ENCODE data around the gene NCKAP5L.

DNA sequence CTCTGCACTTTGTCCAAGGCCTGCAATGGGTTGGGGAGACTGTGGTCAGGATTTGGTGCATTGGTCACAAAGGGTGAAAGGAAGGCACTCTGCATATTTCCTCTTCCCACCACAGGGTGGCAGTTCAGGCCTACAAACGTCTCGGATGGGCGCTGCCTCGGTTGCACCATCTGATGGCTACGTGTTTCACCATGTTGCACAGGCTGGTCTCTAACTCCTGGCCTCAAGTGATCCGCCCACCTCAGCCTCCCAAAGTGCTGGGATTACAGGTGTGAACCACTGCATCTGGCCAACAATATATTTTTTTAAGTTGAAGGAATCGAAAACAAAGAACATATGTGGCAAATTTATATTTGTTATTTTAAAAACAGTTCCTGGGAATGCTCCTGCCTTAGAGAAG lies 51.8 kb downstream of the NCKAP5L start:
- TF ChIP-seq, protein P1, sequence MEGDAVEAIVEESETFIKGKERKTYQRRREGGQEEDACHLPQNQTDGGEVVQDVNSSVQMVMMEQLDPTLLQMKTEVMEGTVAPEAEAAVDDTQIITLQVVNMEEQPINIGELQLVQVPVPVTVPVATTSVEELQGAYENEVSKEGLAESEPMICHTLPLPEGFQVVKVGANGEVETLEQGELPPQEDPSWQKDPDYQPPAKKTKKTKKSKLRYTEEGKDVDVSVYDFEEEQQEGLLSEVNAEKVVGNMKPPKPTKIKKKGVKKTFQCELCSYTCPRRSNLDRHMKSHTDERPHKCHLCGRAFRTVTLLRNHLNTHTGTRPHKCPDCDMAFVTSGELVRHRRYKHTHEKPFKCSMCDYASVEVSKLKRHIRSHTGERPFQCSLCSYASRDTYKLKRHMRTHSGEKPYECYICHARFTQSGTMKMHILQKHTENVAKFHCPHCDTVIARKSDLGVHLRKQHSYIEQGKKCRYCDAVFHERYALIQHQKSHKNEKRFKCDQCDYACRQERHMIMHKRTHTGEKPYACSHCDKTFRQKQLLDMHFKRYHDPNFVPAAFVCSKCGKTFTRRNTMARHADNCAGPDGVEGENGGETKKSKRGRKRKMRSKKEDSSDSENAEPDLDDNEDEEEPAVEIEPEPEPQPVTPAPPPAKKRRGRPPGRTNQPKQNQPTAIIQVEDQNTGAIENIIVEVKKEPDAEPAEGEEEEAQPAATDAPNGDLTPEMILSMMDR (IDR thresholded peaks at IDR 0.05) = peak; percentile 22 to 56 (median 47)
- TF ChIP-seq POLR2A (IDR thresholded peaks at IDR 0.05) = no peak
- TF ChIP-seq EP300 (IDR thresholded peaks at IDR 0.05) = no peak

All from ovary (tissue), 3 donors.